Bronchial smooth muscle cell (primary cell): Measurements from ENCODE around the gene GEN1. TPM values are rescaled to one million over a fixed set of nuclear protein-coding genes. Genes with fewer than 3 reads are reported as not detected.

Experiments used
- total RNA-seq: library from RNA; depleted of rRNA; stranded (reverse); fragments of >200 nt; gene quantifications from 2 replicates; pipeline ENCODE4 v1.2.1, GENCODE V29; 2014

GEN1 gene, protein sequence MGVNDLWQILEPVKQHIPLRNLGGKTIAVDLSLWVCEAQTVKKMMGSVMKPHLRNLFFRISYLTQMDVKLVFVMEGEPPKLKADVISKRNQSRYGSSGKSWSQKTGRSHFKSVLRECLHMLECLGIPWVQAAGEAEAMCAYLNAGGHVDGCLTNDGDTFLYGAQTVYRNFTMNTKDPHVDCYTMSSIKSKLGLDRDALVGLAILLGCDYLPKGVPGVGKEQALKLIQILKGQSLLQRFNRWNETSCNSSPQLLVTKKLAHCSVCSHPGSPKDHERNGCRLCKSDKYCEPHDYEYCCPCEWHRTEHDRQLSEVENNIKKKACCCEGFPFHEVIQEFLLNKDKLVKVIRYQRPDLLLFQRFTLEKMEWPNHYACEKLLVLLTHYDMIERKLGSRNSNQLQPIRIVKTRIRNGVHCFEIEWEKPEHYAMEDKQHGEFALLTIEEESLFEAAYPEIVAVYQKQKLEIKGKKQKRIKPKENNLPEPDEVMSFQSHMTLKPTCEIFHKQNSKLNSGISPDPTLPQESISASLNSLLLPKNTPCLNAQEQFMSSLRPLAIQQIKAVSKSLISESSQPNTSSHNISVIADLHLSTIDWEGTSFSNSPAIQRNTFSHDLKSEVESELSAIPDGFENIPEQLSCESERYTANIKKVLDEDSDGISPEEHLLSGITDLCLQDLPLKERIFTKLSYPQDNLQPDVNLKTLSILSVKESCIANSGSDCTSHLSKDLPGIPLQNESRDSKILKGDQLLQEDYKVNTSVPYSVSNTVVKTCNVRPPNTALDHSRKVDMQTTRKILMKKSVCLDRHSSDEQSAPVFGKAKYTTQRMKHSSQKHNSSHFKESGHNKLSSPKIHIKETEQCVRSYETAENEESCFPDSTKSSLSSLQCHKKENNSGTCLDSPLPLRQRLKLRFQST
- 3.2 and 3.3 TPM in 2 replicates for total RNA-seq

DNA sequence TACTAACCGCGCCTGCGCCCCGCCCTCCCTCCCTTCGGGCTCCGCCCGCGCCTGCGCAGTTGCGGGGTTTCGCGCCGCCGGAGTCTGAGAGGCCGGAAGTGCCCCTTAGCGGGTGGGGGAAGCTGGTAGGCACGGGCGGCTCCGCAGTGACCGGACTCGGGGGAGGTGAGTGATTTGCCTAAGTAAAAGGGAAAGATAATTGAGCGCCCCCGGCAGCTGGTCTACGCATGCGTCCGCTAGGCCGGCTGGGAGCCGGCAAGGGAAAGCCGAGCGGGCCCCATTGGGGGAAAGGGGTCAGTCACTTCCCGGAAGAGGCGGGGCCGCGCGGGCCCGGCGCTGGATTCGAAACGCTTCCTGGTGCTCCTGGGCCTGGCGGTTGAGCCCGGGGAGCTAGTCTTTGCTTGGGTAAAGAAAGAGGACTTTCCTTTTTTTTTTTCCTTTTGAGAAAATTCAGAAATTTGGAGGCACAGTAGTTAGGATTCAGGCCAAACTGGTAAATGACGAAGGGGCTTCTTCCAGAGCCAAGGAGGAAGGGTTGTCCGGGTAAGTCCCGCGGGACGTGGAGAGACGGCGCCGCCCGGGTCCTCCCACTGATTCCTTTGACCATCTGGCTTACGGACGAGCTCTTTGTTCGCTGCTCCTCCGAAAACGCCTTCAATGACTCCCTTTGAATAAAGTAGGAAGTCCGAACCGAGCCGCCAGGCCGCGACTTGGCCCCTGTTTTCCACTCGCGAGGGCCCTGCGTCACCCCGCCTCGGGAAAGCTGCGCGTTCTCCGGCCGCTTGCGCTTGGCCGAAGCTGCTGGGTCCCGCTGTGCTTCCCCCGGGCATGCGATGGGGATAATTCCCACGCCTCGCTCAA lies at the start of gene GEN1, which contains the start of gene SMC6:
TSS of gene GEN1 (plus strand) at position 336 of the 861 bp plus-strand sequence. CDS start 5,806 bp downstream, outside the sequence.
TSS of gene SMC6 (minus strand) at position 8 of the 861 bp plus-strand sequence. CDS start 7,864 bp downstream, outside the sequence.

DNA sequence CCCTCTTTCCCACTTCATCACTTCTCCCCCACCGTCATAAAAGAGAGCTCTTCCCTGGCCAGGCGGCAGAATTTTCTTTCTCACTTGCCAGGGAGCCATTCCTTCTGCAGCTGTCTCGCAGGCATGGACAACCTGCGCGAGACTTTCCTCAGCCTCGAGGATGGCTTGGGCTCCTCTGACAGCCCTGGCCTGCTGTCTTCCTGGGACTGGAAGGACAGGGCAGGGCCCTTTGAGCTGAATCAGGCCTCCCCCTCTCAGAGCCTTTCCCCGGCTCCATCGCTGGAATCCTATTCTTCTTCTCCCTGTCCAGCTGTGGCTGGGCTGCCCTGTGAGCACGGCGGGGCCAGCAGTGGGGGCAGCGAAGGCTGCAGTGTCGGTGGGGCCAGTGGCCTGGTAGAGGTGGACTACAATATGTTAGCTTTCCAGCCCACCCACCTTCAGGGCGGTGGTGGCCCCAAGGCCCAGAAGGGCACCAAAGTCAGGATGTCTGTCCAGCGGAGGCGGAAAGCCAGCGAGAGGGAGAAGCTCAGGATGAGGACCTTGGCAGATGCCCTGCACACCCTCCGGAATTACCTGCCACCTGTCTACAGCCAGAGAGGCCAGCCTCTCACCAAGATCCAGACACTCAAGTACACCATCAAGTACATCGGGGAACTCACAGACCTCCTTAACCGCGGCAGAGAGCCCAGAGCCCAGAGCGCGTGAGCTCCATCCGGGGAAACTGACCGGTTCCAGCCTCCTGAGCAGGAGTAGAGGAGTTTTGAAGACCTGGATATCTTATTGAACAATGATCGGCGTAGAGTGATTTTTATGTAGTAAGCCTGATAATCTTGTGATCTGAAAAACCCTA lies 62.7 kb downstream of the GEN1 start, which contains the start of gene MSGN1:
TSS of gene MSGN1 (plus strand) at position 65 of the 850 bp plus-strand sequence. CDS start at position 124, 59 bp downstream.

Other genes starting within 250 kb of the GEN1 start
- gene RAD51AP2, start 235.7 kb upstream of the GEN1 start, total RNA-seq = not detected in 2 replicates
- gene VSNL1, start 213.4 kb upstream of the GEN1 start, total RNA-seq = 0.17 and 0.47 TPM in 2 replicates
- gene SMC6, start 328 bp upstream of the GEN1 start, total RNA-seq = 12.5 and 14.1 TPM in 2 replicates
- gene MSGN1, start 62.3 kb downstream of the GEN1 start, total RNA-seq = not detected in 2 replicates
- gene KCNS3, start 124.5 kb downstream of the GEN1 start, total RNA-seq = under 0.01 and 0.52 TPM in 2 replicates